ENCODE data around the gene TC2N. TPM values are rescaled to one million over a fixed set of nuclear protein-coding genes. Genes with fewer than 3 reads are reported as not detected.
"Not testable (repeated sequence)": the region's sequence is repeated elsewhere in the genome, so short reads cannot be mapped to it uniquely, and the experiment has no call there.

The TC2N gene
- total and polyA plus RNA-seq, 4 donors, result 0.62 to 6.4 (median 1.6) TPM

DNA sequence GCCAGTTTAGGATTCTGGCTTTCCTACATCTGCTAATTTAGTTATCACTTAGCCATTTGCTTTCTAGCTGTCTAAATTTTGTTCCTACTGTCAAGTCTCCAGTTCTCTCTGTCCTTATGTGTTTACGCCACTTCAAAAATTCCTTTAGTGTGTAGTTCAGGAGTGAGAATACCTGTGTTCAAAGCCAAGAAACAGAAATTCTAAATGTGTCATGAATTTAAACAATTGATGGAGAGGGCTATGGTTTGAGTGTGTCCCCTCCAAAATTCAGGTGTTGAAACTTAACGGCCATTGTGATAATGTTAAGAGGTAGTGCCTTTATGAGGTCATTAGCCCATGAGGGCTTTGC lies 124.1 kb downstream of the TC2N start:
- TF ChIP-seq YY1 (IDR thresholded peaks at IDR 0.05), result no peak
- TF ChIP-seq, protein P1, sequence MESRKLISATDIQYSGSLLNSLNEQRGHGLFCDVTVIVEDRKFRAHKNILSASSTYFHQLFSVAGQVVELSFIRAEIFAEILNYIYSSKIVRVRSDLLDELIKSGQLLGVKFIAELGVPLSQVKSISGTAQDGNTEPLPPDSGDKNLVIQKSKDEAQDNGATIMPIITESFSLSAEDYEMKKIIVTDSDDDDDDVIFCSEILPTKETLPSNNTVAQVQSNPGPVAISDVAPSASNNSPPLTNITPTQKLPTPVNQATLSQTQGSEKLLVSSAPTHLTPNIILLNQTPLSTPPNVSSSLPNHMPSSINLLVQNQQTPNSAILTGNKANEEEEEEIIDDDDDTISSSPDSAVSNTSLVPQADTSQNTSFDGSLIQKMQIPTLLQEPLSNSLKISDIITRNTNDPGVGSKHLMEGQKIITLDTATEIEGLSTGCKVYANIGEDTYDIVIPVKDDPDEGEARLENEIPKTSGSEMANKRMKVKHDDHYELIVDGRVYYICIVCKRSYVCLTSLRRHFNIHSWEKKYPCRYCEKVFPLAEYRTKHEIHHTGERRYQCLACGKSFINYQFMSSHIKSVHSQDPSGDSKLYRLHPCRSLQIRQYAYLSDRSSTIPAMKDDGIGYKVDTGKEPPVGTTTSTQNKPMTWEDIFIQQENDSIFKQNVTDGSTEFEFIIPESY (IDR thresholded peaks at IDR 0.05), result no peak
- TF ChIP-seq HNF4G (IDR thresholded peaks at IDR 0.05), result no peak
- TF ChIP-seq, protein P2, sequence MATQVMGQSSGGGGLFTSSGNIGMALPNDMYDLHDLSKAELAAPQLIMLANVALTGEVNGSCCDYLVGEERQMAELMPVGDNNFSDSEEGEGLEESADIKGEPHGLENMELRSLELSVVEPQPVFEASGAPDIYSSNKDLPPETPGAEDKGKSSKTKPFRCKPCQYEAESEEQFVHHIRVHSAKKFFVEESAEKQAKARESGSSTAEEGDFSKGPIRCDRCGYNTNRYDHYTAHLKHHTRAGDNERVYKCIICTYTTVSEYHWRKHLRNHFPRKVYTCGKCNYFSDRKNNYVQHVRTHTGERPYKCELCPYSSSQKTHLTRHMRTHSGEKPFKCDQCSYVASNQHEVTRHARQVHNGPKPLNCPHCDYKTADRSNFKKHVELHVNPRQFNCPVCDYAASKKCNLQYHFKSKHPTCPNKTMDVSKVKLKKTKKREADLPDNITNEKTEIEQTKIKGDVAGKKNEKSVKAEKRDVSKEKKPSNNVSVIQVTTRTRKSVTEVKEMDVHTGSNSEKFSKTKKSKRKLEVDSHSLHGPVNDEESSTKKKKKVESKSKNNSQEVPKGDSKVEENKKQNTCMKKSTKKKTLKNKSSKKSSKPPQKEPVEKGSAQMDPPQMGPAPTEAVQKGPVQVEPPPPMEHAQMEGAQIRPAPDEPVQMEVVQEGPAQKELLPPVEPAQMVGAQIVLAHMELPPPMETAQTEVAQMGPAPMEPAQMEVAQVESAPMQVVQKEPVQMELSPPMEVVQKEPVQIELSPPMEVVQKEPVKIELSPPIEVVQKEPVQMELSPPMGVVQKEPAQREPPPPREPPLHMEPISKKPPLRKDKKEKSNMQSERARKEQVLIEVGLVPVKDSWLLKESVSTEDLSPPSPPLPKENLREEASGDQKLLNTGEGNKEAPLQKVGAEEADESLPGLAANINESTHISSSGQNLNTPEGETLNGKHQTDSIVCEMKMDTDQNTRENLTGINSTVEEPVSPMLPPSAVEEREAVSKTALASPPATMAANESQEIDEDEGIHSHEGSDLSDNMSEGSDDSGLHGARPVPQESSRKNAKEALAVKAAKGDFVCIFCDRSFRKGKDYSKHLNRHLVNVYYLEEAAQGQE (IDR thresholded peaks at IDR 0.05), result no peak
- no peak for TF ChIP-seq HNF4A (conservative IDR thresholded peaks at IDR 0.05)
- TF ChIP-seq, protein P3, sequence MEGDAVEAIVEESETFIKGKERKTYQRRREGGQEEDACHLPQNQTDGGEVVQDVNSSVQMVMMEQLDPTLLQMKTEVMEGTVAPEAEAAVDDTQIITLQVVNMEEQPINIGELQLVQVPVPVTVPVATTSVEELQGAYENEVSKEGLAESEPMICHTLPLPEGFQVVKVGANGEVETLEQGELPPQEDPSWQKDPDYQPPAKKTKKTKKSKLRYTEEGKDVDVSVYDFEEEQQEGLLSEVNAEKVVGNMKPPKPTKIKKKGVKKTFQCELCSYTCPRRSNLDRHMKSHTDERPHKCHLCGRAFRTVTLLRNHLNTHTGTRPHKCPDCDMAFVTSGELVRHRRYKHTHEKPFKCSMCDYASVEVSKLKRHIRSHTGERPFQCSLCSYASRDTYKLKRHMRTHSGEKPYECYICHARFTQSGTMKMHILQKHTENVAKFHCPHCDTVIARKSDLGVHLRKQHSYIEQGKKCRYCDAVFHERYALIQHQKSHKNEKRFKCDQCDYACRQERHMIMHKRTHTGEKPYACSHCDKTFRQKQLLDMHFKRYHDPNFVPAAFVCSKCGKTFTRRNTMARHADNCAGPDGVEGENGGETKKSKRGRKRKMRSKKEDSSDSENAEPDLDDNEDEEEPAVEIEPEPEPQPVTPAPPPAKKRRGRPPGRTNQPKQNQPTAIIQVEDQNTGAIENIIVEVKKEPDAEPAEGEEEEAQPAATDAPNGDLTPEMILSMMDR (IDR thresholded peaks at IDR 0.05; ENCODE audit: low read depth, low read length, missing input control), result no peak
- no peak for TF ChIP-seq TAF1 (conservative IDR thresholded peaks at IDR 0.05)
- no peak for TF ChIP-seq RXRA (IDR thresholded peaks at IDR 0.05)
- TF ChIP-seq, protein P4, sequence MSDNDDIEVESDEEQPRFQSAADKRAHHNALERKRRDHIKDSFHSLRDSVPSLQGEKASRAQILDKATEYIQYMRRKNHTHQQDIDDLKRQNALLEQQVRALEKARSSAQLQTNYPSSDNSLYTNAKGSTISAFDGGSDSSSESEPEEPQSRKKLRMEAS (IDR thresholded peaks at IDR 0.05), result no peak
- 90% methylated on average over 2 of the region's 2 CpGs for WGBS
- Histone ChIP-seq H3K27me3 (ENCODE audit: control insufficient read depth in 4 of 4, insufficient read depth in 4 of 4, low read length in 3 of 4) (peaks cover 0 to 4% (median 0%) of the 10 kb centered on the region in 4 donors), H3K27ac (ENCODE audit: low read depth in 1 of 2, low read length in 2 of 2) (no peak overlapping the region), H3K4me1 (ENCODE audit: control insufficient read depth in 4 of 4, insufficient read depth in 4 of 4, low read length in 3 of 4) (peaks cover 0 to 3% (median 0%) of the 10 kb centered on the region in 4 donors), H3K9me3 (ENCODE audit: control insufficient read depth in 4 of 4, low read length in 3 of 4) (no peaks in the 10 kb centered on the region), H3K4me3 (ENCODE audit: low read depth in 1 of 3, low read length in 3 of 3) (no peak overlapping the region), H3K9ac (ENCODE audit: low read depth in 1 of 2, low read length in 2 of 2) (no peak overlapping the region), H3K36me3 (ENCODE audit: control insufficient read depth in 4 of 4, insufficient read depth in 3 of 4, low read depth in 1 of 4, low read length in 3 of 4) (no peaks in the 10 kb centered on the region)
- no peak for DNase-seq (ENCODE audit: low spot score)

DNA sequence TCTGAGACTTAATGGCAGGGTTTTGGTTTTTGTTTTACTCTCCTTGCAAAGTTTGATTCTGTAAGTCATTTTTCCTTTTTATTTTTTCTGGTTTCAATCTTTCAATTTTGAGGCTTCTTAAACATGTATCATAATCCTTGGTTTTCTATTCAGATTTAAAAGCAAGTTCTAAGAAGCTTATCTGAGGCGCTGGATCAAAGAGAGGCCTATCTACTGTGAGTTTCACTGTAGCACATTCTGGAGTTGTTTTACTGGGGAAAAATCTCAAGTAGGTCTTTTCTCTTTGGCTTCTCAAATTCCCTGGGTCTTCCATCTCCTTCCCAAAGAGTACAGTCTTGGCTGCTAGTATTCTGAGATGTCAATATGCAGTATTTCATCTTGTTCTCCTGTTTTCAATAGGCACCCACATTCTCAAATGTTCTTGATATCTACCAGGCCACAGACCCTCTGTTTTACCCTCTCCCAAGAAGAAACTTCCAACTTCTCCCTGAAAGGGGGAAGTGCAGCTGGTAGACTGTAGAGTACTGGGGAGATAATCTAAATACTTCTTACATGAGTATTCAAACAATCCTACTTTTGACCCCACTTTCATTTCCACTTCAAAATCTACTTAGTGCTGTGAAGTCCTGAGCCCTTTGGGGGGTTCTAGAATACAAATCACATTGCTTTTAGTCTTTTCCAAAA lies 124.6 kb downstream of the TC2N start:
- Histone ChIP-seq H3K36me3 (ENCODE audit: control insufficient read depth in 4 of 4, insufficient read depth in 3 of 4, low read depth in 1 of 4, low read length in 3 of 4) (no peaks in the 10 kb centered on the region), H3K9me3 (ENCODE audit: control insufficient read depth in 4 of 4, low read length in 3 of 4) (no peaks in the 10 kb centered on the region), H3K27ac (ENCODE audit: low read depth in 1 of 2, low read length in 2 of 2) (no peak overlapping the region), H3K4me1 (ENCODE audit: control insufficient read depth in 4 of 4, insufficient read depth in 4 of 4, low read length in 3 of 4) (peaks cover 0 to 3% (median 0%) of the 10 kb centered on the region in 4 donors), H3K27me3 (ENCODE audit: control insufficient read depth in 4 of 4, insufficient read depth in 4 of 4, low read length in 3 of 4) (peaks cover 0 to 4% (median 0%) of the 10 kb centered on the region in 4 donors), H3K9ac (ENCODE audit: low read depth in 1 of 2, low read length in 2 of 2) (no peak overlapping the region), H3K4me3 (ENCODE audit: low read depth in 1 of 3, low read length in 3 of 3) (no peak overlapping the region)
- no peak for DNase-seq (ENCODE audit: low spot score)
- TF ChIP-seq JUND (IDR thresholded peaks at IDR 0.05) (no peak), FOXA1 (IDR thresholded peaks at IDR 0.05) (no peak), HNF4A (conservative IDR thresholded peaks at IDR 0.05) (no peak), FOXA2 (IDR thresholded peaks at IDR 0.05) (no peak), RAD21 (IDR thresholded peaks at IDR 0.05) (no peak), TAF1 (conservative IDR thresholded peaks at IDR 0.05) (no peak), RXRA (IDR thresholded peaks at IDR 0.05) (no peak)
- TF ChIP-seq, protein P2 (IDR thresholded peaks at IDR 0.05), result no peak
- TF ChIP-seq, protein P4 (IDR thresholded peaks at IDR 0.05), result no peak
- WGBS, result 92% methylated on average over 1 of the region's 1 CpG

DNA sequence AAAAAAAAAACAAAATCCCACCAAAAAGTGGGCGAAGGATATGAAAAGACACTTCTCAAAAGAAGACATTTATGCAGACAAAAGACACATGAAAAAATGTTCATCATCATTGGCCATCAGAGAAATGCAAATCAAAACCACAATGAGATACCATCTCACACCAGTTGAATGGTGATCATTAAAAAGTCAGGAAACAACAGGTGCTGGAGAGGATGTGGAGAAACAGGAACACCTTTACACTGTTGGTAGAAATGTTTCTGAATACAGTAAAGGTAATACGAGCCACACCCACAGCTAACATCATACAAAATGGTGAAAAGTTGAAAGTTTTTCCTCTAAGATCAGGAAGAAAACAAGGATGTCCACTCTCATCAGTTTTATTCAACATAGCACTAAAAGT lies 127.5 kb downstream of the TC2N start:
- not testable (repeated sequence) for H3K4me1 ChIP-seq (ENCODE audit: control insufficient read depth in 4 of 4, insufficient read depth in 4 of 4, low read length in 3 of 4); H3K27ac ChIP-seq (ENCODE audit: low read depth in 1 of 2, low read length in 2 of 2); DNase-seq (ENCODE audit: low spot score); H3K9ac ChIP-seq (ENCODE audit: low read depth in 1 of 2, low read length in 2 of 2); H3K27me3 ChIP-seq (ENCODE audit: control insufficient read depth in 4 of 4, insufficient read depth in 4 of 4, low read length in 3 of 4); H3K4me3 ChIP-seq (ENCODE audit: low read depth in 1 of 3, low read length in 3 of 3); H3K9me3 ChIP-seq (ENCODE audit: control insufficient read depth in 4 of 4, low read length in 3 of 4); H3K36me3 ChIP-seq (ENCODE audit: control insufficient read depth in 4 of 4, insufficient read depth in 3 of 4, low read depth in 1 of 4, low read length in 3 of 4)
- 76% methylated on average over 2 of the region's 2 CpGs for WGBS
